Measurements from ENCODE around the gene GRM3.
"Not testable (repeated sequence)": the region's sequence is repeated elsewhere in the genome, so short reads cannot be mapped to it uniquely, and the experiment has no call there.

Gene GRM3

DNA sequence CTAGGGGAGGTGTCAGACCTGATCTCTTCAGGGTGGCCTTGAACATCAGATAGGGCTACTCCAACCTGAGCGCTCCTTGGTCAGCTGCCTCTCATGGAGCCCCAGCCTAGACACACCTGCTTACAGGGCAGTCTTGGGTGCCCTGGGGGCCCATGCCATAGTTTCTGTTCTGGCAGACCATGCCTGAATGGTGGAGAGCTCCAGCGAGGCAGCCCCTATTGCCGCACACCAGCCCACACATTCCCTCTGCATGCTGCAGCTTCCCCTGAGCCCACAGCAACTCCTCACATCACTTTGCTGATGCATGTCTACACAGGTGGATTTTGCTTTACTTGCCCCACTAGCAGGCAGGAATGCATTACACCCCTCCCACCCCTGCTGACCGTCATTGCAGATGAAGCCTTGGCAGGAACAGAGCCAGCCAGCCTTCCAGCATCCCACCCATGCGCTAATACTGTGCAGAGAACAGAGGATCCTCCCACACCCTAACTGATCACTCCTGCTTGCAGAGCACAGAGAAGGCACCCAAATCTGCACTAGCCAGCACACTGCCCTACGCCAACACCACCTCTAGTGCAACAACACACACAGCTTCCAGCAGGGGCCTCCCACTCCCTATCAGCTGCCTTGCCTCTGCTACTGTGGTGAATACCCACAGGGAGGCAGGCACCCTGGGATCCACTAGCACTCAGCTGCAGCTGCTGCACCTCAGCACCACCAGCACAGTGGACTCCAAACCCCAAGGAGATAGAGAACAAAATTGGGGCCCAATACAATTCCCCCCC is 43.0 kb upstream of the GRM3 start:
- no peak for DNase-seq (ENCODE audit: low read depth in 1 of 2, low spot score in 1 of 2)

DNA sequence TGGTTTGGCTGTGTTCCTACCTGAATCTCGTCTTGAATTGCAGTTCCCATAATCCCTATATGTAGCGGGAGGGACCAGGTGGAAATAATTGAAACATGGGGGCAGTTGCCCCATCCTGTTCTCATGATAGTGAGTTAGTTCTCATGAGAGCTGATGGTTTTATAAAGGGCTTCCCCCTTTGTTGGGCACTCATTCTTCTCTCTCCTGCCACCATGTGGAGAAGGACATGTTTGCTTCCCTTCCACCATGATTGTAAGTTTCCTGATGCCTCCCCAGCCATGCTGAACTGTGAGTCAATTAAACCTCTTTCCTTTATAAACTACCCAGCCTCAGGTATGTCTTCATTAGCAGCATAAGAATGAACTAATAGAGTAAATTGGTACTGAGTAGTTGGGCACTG is 28.0 kb upstream of the GRM3 start:
- peak in 1 of 2 experiments; percentile 7 for DNase-seq (ENCODE audit: low read depth in 1 of 2, low spot score in 1 of 2)
- H3K4me3 ChIP-seq (replicated peaks; ENCODE audit: insufficient read depth, low read length); H3K27ac ChIP-seq (replicated peaks); H3K27me3 ChIP-seq (ENCODE audit: insufficient read depth, poor library complexity, severe bottlenecking): not testable (repeated sequence)

More for the DNA sequence above, 43.0 kb upstream of the GRM3 start:
- Histone ChIP-seq H3K27ac (replicated peaks) (no peak overlapping the region), H3K4me3 (replicated peaks; ENCODE audit: insufficient read depth, low read length) (no peak overlapping the region), H3K27me3 (ENCODE audit: insufficient read depth, poor library complexity, severe bottlenecking) (no peaks in the 10 kb centered on the region)
- TF ChIP-seq SPI1 (IDR thresholded peaks at IDR 0.05; ENCODE audit: borderline replicate concordance, low read depth): no peak
- TF ChIP-seq, protein P1, sequence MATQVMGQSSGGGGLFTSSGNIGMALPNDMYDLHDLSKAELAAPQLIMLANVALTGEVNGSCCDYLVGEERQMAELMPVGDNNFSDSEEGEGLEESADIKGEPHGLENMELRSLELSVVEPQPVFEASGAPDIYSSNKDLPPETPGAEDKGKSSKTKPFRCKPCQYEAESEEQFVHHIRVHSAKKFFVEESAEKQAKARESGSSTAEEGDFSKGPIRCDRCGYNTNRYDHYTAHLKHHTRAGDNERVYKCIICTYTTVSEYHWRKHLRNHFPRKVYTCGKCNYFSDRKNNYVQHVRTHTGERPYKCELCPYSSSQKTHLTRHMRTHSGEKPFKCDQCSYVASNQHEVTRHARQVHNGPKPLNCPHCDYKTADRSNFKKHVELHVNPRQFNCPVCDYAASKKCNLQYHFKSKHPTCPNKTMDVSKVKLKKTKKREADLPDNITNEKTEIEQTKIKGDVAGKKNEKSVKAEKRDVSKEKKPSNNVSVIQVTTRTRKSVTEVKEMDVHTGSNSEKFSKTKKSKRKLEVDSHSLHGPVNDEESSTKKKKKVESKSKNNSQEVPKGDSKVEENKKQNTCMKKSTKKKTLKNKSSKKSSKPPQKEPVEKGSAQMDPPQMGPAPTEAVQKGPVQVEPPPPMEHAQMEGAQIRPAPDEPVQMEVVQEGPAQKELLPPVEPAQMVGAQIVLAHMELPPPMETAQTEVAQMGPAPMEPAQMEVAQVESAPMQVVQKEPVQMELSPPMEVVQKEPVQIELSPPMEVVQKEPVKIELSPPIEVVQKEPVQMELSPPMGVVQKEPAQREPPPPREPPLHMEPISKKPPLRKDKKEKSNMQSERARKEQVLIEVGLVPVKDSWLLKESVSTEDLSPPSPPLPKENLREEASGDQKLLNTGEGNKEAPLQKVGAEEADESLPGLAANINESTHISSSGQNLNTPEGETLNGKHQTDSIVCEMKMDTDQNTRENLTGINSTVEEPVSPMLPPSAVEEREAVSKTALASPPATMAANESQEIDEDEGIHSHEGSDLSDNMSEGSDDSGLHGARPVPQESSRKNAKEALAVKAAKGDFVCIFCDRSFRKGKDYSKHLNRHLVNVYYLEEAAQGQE (IDR thresholded peaks at IDR 0.05; ENCODE audit: insufficient replicate concordance, low read depth): no peak
- TF ChIP-seq, protein P2, sequence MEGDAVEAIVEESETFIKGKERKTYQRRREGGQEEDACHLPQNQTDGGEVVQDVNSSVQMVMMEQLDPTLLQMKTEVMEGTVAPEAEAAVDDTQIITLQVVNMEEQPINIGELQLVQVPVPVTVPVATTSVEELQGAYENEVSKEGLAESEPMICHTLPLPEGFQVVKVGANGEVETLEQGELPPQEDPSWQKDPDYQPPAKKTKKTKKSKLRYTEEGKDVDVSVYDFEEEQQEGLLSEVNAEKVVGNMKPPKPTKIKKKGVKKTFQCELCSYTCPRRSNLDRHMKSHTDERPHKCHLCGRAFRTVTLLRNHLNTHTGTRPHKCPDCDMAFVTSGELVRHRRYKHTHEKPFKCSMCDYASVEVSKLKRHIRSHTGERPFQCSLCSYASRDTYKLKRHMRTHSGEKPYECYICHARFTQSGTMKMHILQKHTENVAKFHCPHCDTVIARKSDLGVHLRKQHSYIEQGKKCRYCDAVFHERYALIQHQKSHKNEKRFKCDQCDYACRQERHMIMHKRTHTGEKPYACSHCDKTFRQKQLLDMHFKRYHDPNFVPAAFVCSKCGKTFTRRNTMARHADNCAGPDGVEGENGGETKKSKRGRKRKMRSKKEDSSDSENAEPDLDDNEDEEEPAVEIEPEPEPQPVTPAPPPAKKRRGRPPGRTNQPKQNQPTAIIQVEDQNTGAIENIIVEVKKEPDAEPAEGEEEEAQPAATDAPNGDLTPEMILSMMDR (IDR thresholded peaks at IDR 0.05; ENCODE audit: insufficient read depth, low read length): no peak
- no peak for TF ChIP-seq POLR2AphosphoS5 (IDR thresholded peaks at IDR 0.05; ENCODE audit: low read depth)

DNA sequence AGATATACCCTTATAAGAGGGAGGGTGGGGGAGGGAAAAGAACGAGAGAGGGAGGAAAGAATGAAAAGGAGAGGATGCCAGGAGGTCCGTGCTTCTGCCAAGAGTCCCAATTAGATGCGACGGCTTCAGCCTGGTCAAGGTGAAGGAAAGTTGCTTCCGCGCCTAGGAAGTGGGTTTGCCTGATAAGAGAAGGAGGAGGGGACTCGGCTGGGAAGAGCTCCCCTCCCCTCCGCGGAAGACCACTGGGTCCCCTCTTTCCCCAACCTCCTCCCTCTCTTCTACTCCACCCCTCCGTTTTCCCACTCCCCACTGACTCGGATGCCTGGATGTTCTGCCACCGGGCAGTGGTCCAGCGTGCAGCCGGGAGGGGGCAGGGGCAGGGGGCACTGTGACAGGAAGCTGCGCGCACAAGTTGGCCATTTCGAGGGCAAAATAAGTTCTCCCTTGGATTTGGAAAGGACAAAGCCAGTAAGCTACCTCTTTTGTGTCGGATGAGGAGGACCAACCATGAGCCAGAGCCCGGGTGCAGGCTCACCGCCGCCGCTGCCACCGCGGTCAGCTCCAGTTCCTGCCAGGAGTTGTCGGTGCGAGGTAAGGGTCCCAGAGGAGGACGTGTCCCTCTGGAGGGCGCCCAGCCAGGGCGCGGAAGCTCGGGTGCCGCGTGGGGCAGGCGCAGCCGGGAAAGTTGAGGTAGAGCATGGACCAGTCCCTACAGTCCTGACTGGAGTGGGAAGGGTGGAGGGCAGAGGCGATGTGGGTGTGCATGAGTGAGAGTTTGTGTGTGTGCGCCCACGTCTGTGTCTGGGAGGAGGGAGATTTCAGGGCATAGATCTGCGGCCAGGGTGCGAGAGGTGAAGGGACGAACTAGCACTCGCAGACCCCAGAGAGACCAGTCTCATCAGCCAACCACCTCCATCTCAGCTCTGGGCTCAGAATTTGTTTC is 844 bp downstream of the GRM3 start:
- DNase-seq (ENCODE audit: low read depth in 1 of 2, low spot score in 1 of 2): no peak
- H3K27ac ChIP-seq (replicated peaks): no peak overlapping the region
- TF ChIP-seq, protein P2 (IDR thresholded peaks at IDR 0.05; ENCODE audit: insufficient read depth, low read length): no peak
- TF ChIP-seq, protein P1 (IDR thresholded peaks at IDR 0.05; ENCODE audit: insufficient replicate concordance, low read depth): no peak
- TF ChIP-seq SPI1 (IDR thresholded peaks at IDR 0.05; ENCODE audit: borderline replicate concordance, low read depth): no peak
- no peak for TF ChIP-seq GABPA (IDR thresholded peaks at IDR 0.05; ENCODE audit: low read depth)
- no peak for TF ChIP-seq POLR2AphosphoS5 (IDR thresholded peaks at IDR 0.05; ENCODE audit: low read depth)
- no peak overlapping the region for H3K4me3 ChIP-seq (replicated peaks; ENCODE audit: insufficient read depth, low read length)
- H3K27me3 ChIP-seq (ENCODE audit: insufficient read depth, poor library complexity, severe bottlenecking): peaks cover 18% of the 10 kb centered on the region

DNA sequence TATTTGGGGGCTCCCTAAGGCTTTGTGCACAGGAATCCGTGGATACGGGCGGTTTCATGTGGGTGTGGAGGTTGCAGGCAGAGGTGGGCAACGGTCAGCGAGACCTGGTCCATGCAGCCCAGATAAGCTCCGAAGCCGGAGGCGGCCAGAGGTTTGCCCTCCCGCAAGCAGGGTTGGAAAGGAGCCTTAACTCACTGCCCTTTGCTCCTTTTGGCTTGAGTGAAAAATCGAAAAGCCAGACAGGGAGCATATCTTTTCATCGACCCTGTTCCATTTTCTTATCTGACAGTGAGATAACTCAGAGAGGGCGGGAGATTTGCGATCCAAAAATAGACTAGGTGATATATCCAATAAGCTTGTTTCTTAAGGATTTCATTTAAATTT is 1.5 kb downstream of the GRM3 start:
- no peak for TF ChIP-seq POLR2AphosphoS5 (IDR thresholded peaks at IDR 0.05; ENCODE audit: low read depth)
- TF ChIP-seq, protein P2 (IDR thresholded peaks at IDR 0.05; ENCODE audit: insufficient read depth, low read length): no peak
- TF ChIP-seq, protein P1 (IDR thresholded peaks at IDR 0.05; ENCODE audit: insufficient replicate concordance, low read depth): no peak
- TF ChIP-seq GABPA (IDR thresholded peaks at IDR 0.05; ENCODE audit: low read depth): no peak
- H3K27me3 ChIP-seq (ENCODE audit: insufficient read depth, poor library complexity, severe bottlenecking): peaks cover 18% of the 10 kb centered on the region
- no peak overlapping the region for H3K27ac ChIP-seq (replicated peaks)
- DNase-seq (ENCODE audit: low read depth in 1 of 2, low spot score in 1 of 2): no peak
- H3K4me3 ChIP-seq (replicated peaks; ENCODE audit: insufficient read depth, low read length): no peak overlapping the region
